GM12878 (cell line): ENCODE measurements around the gene XPNPEP3. TPM values are rescaled to one million over a fixed set of nuclear protein-coding genes. Genes with fewer than 3 reads are reported as not detected.

Experiments used
- ATAC-seq: fragments of 200-7000 bp; cut with Tn5 transposase; 3 replicates; pipeline ENCODE4 v1.9.1; 2020; ENCODE audit warnings: mild to moderate bottlenecking, moderate library complexity
- BruUV-seq: library from RNA; stranded (reverse); fragments of 400-500 nt; replicated peaks from 2 replicates; lab custom pipeline; 2021; lab: Mats Ljungman, UMichigan
- CTCF ChIA-PET: fragments of 300-600 bp; sonication (Branson Sonifier 250); formaldehyde crosslinking; extraction: SDS; loops from one replicate; lab custom pipeline; 2021; ENCODE audit warnings: inconsistent platforms; lab: Yijun Ruan, JAX
- POLR2A ChIA-PET: fragments of 350-600 bp; formaldehyde crosslinking; extraction: SDS; loops from one replicate; lab custom pipeline; 2021; ENCODE audit warnings: inconsistent platforms; lab: Charles Lee
- RAD21 ChIA-PET: fragments of 300-600 bp; sonication (Branson Sonifier 250); formaldehyde crosslinking; loops from one replicate; lab custom pipeline; 2023; ENCODE audit warnings: antibody characterized with exemption; ENCODE audit not compliant: unreplicated experiment; lab: Charles Lee
- SMC1A ChIA-PET: fragments of 300-600 bp; sonication (Branson Sonifier 250); formaldehyde crosslinking; loops from one replicate; lab custom pipeline; 2023; ENCODE audit not compliant: unreplicated experiment, uncharacterized antibody; lab: Charles Lee
- DNase-seq: peaks from one replicate; pipeline ENCODE4 v3.0.0-alpha.2; 2011; ENCODE audit warnings: low read depth, low spot score
- FAIRE-seq: peaks from 3 replicates; lab custom pipeline; 2011; peaks lifted over from hg19 to GRCh38; lab: Jason Lieb, UNC
- H2AFZ ChIP-seq: 2 replicates; pipeline ENCODE4 v1.6.0; 2011; ENCODE audit warnings: low read depth, low read length, control low read depth; ENCODE audit not compliant: control insufficient read depth
- H3K27ac ChIP-seq: 2 replicates; pipeline ENCODE4 v1.5.1; 2011; ENCODE audit warnings: control low read depth; ENCODE audit not compliant: control insufficient read depth, insufficient read depth
- H3K27me3 ChIP-seq, 2 experiments: replicated peaks in 1 of 2; 2 replicates each; pipeline versions ENCODE4 v1.6.0 to v1.6.1; 2011; ENCODE audit warnings: low read length in 1 of 2; ENCODE audit not compliant: control insufficient read depth in 2 of 2, insufficient read depth in 2 of 2
- H3K36me3 ChIP-seq, 2 experiments: 2 replicates each; pipeline ENCODE4 v1.5.1; 2011; ENCODE audit warnings: low read length in 1 of 2; ENCODE audit not compliant: control insufficient read depth in 2 of 2, insufficient read depth in 2 of 2
- H3K4me1 ChIP-seq: 2 replicates; pipeline ENCODE4 v1.6.1; 2011; ENCODE audit warnings: mild to moderate bottlenecking, low read length, moderate library complexity, mixed read lengths; ENCODE audit not compliant: control insufficient read depth, insufficient read depth
- H3K4me2 ChIP-seq: 2 replicates; pipeline ENCODE4 v1.6.0; 2011; ENCODE audit warnings: control low read depth; ENCODE audit not compliant: control insufficient read depth, insufficient read depth
- H3K4me3 ChIP-seq: fragments of 200-600 bp; sonication (generic); 2 replicates; pipeline ENCODE4 v1.5.1; 2016
- H3K79me2 ChIP-seq: 2 replicates; pipeline ENCODE4 v1.6.0; 2011; ENCODE audit warnings: low read length; ENCODE audit not compliant: control insufficient read depth, insufficient read depth
- H3K9ac ChIP-seq: 2 replicates; pipeline ENCODE4 v1.8.0; 2011; ENCODE audit warnings: low read length, control low read depth, mixed read lengths; ENCODE audit not compliant: control insufficient read depth, insufficient read depth
- H3K9me3 ChIP-seq: replicated peaks from 3 replicates; pipeline ENCODE4 v1.5.1; 2011; ENCODE audit warnings: mild to moderate bottlenecking, low read length; ENCODE audit not compliant: control insufficient read depth, insufficient read depth
- H4K20me1 ChIP-seq: 2 replicates; pipeline ENCODE4 v1.6.0; 2011; ENCODE audit not compliant: control insufficient read depth, insufficient read depth
- ASH2L ChIP-seq: fragments of 300-600, 200-600 bp; sonication (generic); IDR thresholded peaks from 2 replicates; pipeline ENCODE4 v1.6.1; 2017; ENCODE audit warnings: low read depth, mild to moderate bottlenecking, borderline replicate concordance
- BACH1 ChIP-seq: fragments of 450-650 bp; IDR thresholded peaks from 2 replicates; pipeline ENCODE4 v1.6.1; 2017; ENCODE audit warnings: mild to moderate bottlenecking, borderline replicate concordance
- HDAC2 ChIP-seq: fragments of 200-600 bp; sonication (generic); IDR thresholded peaks from 2 replicates; pipeline ENCODE4 v1.6.1; 2017
- LARP7 ChIP-seq: fragments of 450-650 bp; IDR thresholded peaks from 2 replicates; pipeline ENCODE4 v1.6.1; 2017; ENCODE audit warnings: mild to moderate bottlenecking
- MAX ChIP-seq: IDR thresholded peaks from 2 replicates; pipeline ENCODE4 v1.6.1; 2012; ENCODE audit warnings: low read depth, low read length, improper control_type of control experiment
- NBN ChIP-seq: fragments of 450-650 bp; IDR thresholded peaks from 2 replicates; pipeline ENCODE4 v1.6.1; 2016
- NFYA ChIP-seq: IDR thresholded peaks from 2 replicates; pipeline ENCODE4 v1.6.1; 2011; ENCODE audit warnings: low read depth, mild to moderate bottlenecking, low read length, improper control_type of control experiment, borderline replicate concordance
- RCOR1 ChIP-seq: conservative IDR thresholded peaks from 2 replicates; pipeline ENCODE4 v1.6.1; 2012; ENCODE audit warnings: low read depth, low read length, improper control_type of control experiment
- REST ChIP-seq: IDR thresholded peaks from 2 replicates; pipeline ENCODE4 v1.6.1; 2012; ENCODE audit warnings: mild to moderate bottlenecking, low read depth, low read length
- SUZ12 ChIP-seq: fragments of 200-600 bp; sonication (generic); IDR thresholded peaks from one replicate; pipeline ENCODE4 v1.6.1; 2018; ENCODE audit warnings: antibody characterized with exemption, mild to moderate bottlenecking; ENCODE audit not compliant: unreplicated experiment
- TARDBP ChIP-seq: IDR thresholded peaks from 2 replicates; pipeline ENCODE4 v1.6.1; 2016; ENCODE audit warnings: borderline replicate concordance
- ZBTB33 ChIP-seq: fragments of 450-650 bp; IDR thresholded peaks from 2 replicates; pipeline ENCODE4 v1.6.1; 2017; ENCODE audit warnings: mild to moderate bottlenecking
- ZBTB4 ChIP-seq: fragments of 450-650 bp; formaldehyde crosslinking; IDR thresholded peaks from 2 replicates; pipeline ENCODE4 v1.4.0; 2022; ENCODE audit warnings: mild to moderate bottlenecking, moderate library complexity
- ZNF207 ChIP-seq: fragments of 450-650 bp; IDR thresholded peaks from 2 replicates; pipeline ENCODE4 v1.6.1; 2014; ENCODE audit warnings: antibody characterized with exemption, mild to moderate bottlenecking, borderline replicate concordance
- ZSCAN29 ChIP-seq: fragments of 450-650 bp; IDR thresholded peaks from 2 replicates; pipeline ENCODE4 v1.6.1; 2017; ENCODE audit warnings: mild to moderate bottlenecking, moderate library complexity
- WGBS: methylation state at CpG from one replicate; pipeline ENCODE4 v1.1.6; 2016; ENCODE audit warnings: low lambda C conversion rate; ENCODE audit not compliant: insufficient replicate concordance, insufficient coverage; ENCODE audit errors: missing lambda C conversion rate; 5-methylcytosine and 5-hydroxymethylcytosine counted together
- in situ Hi-C: fragments of 300-500 bp; cut with MboI; formaldehyde crosslinking; loops from 9 replicates; pipeline ENCODE4 v1.14.3; 2018; ENCODE audit warnings: mixed read lengths
- intact Hi-C: fragments of 100-400 bp; cut with micrococcal nuclease; formaldehyde crosslinking; loops from one replicate; pipeline ENCODE4 v1.14.2; 2022; ENCODE audit not compliant: unreplicated experiment
- polyA plus RNA-seq, 11 experiments: library from polyadenylated mRNA; depleted of rRNA in 4 of 11; unstranded in 6 of 11; stranded (reverse) in 5 of 11; fragments of >200 nt; fragmentation: Nextera tagmentation in 4 of 11; fragmentation: Illumina TruSeq in 1 of 11; extraction: Ambion mirVana in 4 of 11; extraction: Trizol in 1 of 11; gene quantifications; 1 replicate in 1 of 11; 2 replicates in 10 of 11; pipeline versions ENCODE4 v1.2.1 to v1.2.3, GENCODE V29; 2011 to 2016; ENCODE audit warnings: inconsistent platforms in 2 of 11, missing spikeins in 2 of 11, low read depth in 1 of 11
- total RNA-seq, 4 experiments: library from RNA; depleted of rRNA in 3 of 4; stranded (reverse); fragments of >200 nt in 3 of 4; fragmentation: Illumina TruSeq in 1 of 4; extraction: Trizol in 1 of 4; gene quantifications; 2 replicates each; pipeline versions ENCODE4 v1.2.1 to v1.2.3, GENCODE V29; 2013 to 2021

Gene XPNPEP3
- total and polyA plus RNA-seq, 10 of the 15 experiments (the other 5 are each of a cell fraction or from before 2014, with no cell fraction given) = 6.7 to 19.9 (median 11.7) TPM

- Histone ChIP-seq H3K4me2 (peak overlapping the region; percentile 86), H3K9me3 (no peaks in the 10 kb centered on the region), H3K9ac (no peak overlapping the region), H3K27ac (no peak overlapping the region), H2AFZ (no peak overlapping the region), H4K20me1 (no peaks in the 10 kb centered on the region), H3K27me3 (no peaks in the 10 kb centered on the region), H3K4me1 (peaks cover 4% of the 10 kb centered on the region), H3K79me2 (peaks cover 81% of the 10 kb centered on the region), H3K36me3 (peaks cover 1 to 11% of the 10 kb centered on the region in 2 experiments; a peak in 2 of 4 replicates), H3K4me3 (peak overlapping the region; percentile 96)
- no TSS peak for BruUV-seq
- WGBS = 30% methylated on average over 3 of the region's 3 CpGs
- SMC1A ChIA-PET = interaction anchor here (0.8 to 3.3 kb wide), 12 partner anchors 13 to 418 kb away, joined by 3 to 14 read pairs (median 5); no protein-coding TSS in a partner anchor
- RAD21 ChIA-PET = interaction anchor here (2.2 to 2.4 kb wide), 2 partner anchors 36 to 45 kb away, joined by 14 to 17 read pairs; partner anchors contain the start of gene SLC25A17
- no peak for DNase-seq
- TF ChIP-seq ZBTB33 = no peak
- no peak for TF ChIP-seq LARP7
- TF ChIP-seq HDAC2 = no peak
- no peak for TF ChIP-seq ZNF207
- no peak for TF ChIP-seq RCOR1
- no peak for TF ChIP-seq MAX
- no peak for TF ChIP-seq SUZ12
- no peak for TF ChIP-seq ZBTB4
- TF ChIP-seq TARDBP = no peak
- TF ChIP-seq BACH1 = no peak
- no peak for TF ChIP-seq ASH2L
- no peak for TF ChIP-seq NFYA
- TF ChIP-seq REST = no peak
- TF ChIP-seq ZSCAN29 = no peak
- no peak for TF ChIP-seq NBN
- POLR2A ChIA-PET = interaction anchor here (1.1 to 6.2 kb wide), 5 partner anchors 13 to 44 kb away, joined by 3 to 41 read pairs (median 3); partner anchors contain the start of gene SLC25A17
- in situ Hi-C loops = no loop called here
- CTCF ChIA-PET = interaction anchor here (0.6 to 3.9 kb wide), 7 partner anchors 11 to 518 kb away, joined by 3 to 15 read pairs (median 4); no protein-coding TSS in a partner anchor
- intact Hi-C loops = no loop called here
- no peak for ATAC-seq
- no peak for FAIRE-seq
These were observed 3.0 kb upstream of the XPNPEP3 start for GRCh38 chr22:40853961-40854360.
